NT2/D1 (cell line): ENCODE results near the gene HDX.

Experiments
- SUZ12 ChIP-seq: IDR thresholded peaks from 2 replicates; pipeline ENCODE4 v1.6.1; 2011; ENCODE audit not compliant: insufficient read length, insufficient read depth; ENCODE audit errors: extremely low read depth
- YY1 ChIP-seq: IDR thresholded peaks from 2 replicates; pipeline ENCODE4 v1.6.1; 2011; ENCODE audit not compliant: insufficient read length, insufficient read depth
- ZNF274 ChIP-seq: IDR thresholded peaks from 2 replicates; pipeline ENCODE4 v1.6.1; 2011; ENCODE audit warnings: mild to moderate bottlenecking, low read depth, low read length

- TF ChIP-seq SUZ12 (no peak), ZNF274 (no peak), YY1 (no peak)
These were observed 139.9 kb downstream of the HDX start for GRCh38 chrX:84362184-84362838.
